Right atrium auricular region (tissue), 2 donors: ENCODE measurements around the gene RAMP2. TPM values are rescaled to one million over a fixed set of nuclear protein-coding genes. Genes with fewer than 3 reads are reported as not detected.

Experiments used
- DNase-seq: peaks from one replicate; pipeline ENCODE4 v3.0.0-alpha.2; 2019; ENCODE audit warnings: low spot score
- H3K27ac ChIP-seq, 2 donors: fragments of 200-600 bp; sonication (generic); 1 replicate in 1 of 2; 2 replicates in 1 of 2; pipeline ENCODE4 v1.5.1; 2016 to 2019
- H3K27me3 ChIP-seq, 2 donors: fragments of 200-600 bp; sonication (generic); one replicate each; pipeline versions ENCODE4 v1.5.1 to v1.6.0; 2017 to 2019
- H3K36me3 ChIP-seq: fragments of 200-600 bp; sonication (generic); one replicate; pipeline ENCODE4 v1.5.1; 2016
- H3K4me1 ChIP-seq, 2 donors: fragments of 200-600 bp; sonication (generic); one replicate each; pipeline versions ENCODE4 v1.5.1 to v1.6.0; 2017 to 2019
- H3K4me3 ChIP-seq, 2 donors: fragments of 200-600 bp; sonication (generic); 1 replicate in 1 of 2; 2 replicates in 1 of 2; pipeline ENCODE4 v1.5.1; 2017 to 2019; ENCODE audit warnings: mild to moderate bottlenecking in 1 of 2, moderate library complexity in 1 of 2
- H3K9me3 ChIP-seq, 2 donors: fragments of 200-600 bp; sonication (generic); one replicate each; pipeline ENCODE4 v1.5.1; 2019
- CTCF ChIP-seq, 2 donors: fragments of 200-600 bp; sonication (generic); IDR thresholded peaks; one replicate each; pipeline ENCODE4 v1.5.1; 2019; ENCODE audit warnings: antibody characterized with exemption in 2 of 2
- total RNA-seq, 2 donors: library from RNA; depleted of rRNA; stranded (reverse); fragments of >200 nt; gene quantifications; one replicate each; pipeline ENCODE4 v1.1.0, GENCODE V29; 2016

RAMP2 gene
- total RNA-seq, 2 donors from 2014 or later = 28.9 to 35.2 TPM

- TF ChIP-seq CTCF (IDR thresholded peaks at IDR 0.05) = no peak
- Histone ChIP-seq H3K36me3 (no peaks in the 10 kb centered on the region), H3K27me3 (no peaks in the 10 kb centered on the region), H3K4me1 (peaks cover 0 to 29% of the 10 kb centered on the region in 2 donors), H3K4me3 (peak overlapping the region; percentile 64 to 83), H3K27ac (peak overlapping the region; percentile 94 to 95), H3K9me3 (no peaks in the 10 kb centered on the region)
- DNase-seq = no peak
Measured at GRCh38 chr17:42743595-42744282, 17.3 kb upstream of the RAMP2 start.

- TF ChIP-seq CTCF (IDR thresholded peaks at IDR 0.05) = no peak
- H3K4me1 ChIP-seq = peaks cover 0 to 35% of the 10 kb centered on the region in 2 donors
Measured at GRCh38 chr17:42744283-42744805, 16.7 kb upstream of the RAMP2 start.

GRCh38 chr17:42744806-42745617 lies 16.0 kb upstream of the RAMP2 start, which contains the start of gene EZH1:
Gene EZH1 (minus strand): TSS chr17:42745040. CDS start chr17:42728941, 16,099 bp downstream.
- peak within 1 kb of the TSS; percentile 94 to 95 for H3K27ac ChIP-seq
- H3K9me3 ChIP-seq = no peaks in the 10 kb centered on the region
- DNase-seq = peak; percentile 91
- no peaks in the 10 kb centered on the region for H3K36me3 ChIP-seq
- no peaks in the 10 kb centered on the region for H3K27me3 ChIP-seq
- peaks cover 0 to 41% of the 10 kb centered on the region in 2 donors for H3K4me1 ChIP-seq
- peak within 1 kb of the TSS; percentile 64 to 83 for H3K4me3 ChIP-seq
- no peak for TF ChIP-seq CTCF (IDR thresholded peaks at IDR 0.05)

More at GRCh38 chr17:42744283-42744805, 16.7 kb upstream of the RAMP2 start:
- H3K27ac ChIP-seq = peak overlapping the region; percentile 94 to 95
- no peaks in the 10 kb centered on the region for H3K9me3 ChIP-seq
- H3K36me3 ChIP-seq = no peaks in the 10 kb centered on the region
- H3K27me3 ChIP-seq = no peaks in the 10 kb centered on the region
- peak overlapping the region; percentile 64 to 83 for H3K4me3 ChIP-seq
- DNase-seq = peak; percentile 76

GRCh38 chr17:42748202-42748907 lies 12.7 kb upstream of the RAMP2 start:
- Histone ChIP-seq H3K9me3 (no peaks in the 10 kb centered on the region), H3K27me3 (no peaks in the 10 kb centered on the region), H3K27ac (peak overlapping the region; percentile 48), H3K36me3 (no peaks in the 10 kb centered on the region), H3K4me3 (no peak overlapping the region), H3K4me1 (peaks cover 0 to 48% of the 10 kb centered on the region in 2 donors)
- TF ChIP-seq CTCF (IDR thresholded peaks at IDR 0.05) = no peak
- DNase-seq = no peak

- DNase-seq = no peak
- no peak overlapping the region for H3K4me3 ChIP-seq
- no peaks in the 10 kb centered on the region for H3K27me3 ChIP-seq
- no peaks in the 10 kb centered on the region for H3K9me3 ChIP-seq
- no peaks in the 10 kb centered on the region for H3K36me3 ChIP-seq
- H3K4me1 ChIP-seq = peaks cover 0 to 40% of the 10 kb centered on the region in 2 donors
- no peak for TF ChIP-seq CTCF (IDR thresholded peaks at IDR 0.05)
- H3K27ac ChIP-seq = peak overlapping the region; percentile 48
Measured at GRCh38 chr17:42748908-42749798, 11.9 kb upstream of the RAMP2 start.
